A549 (cell line): ENCODE measurements around the gene PAQR7. TPM values are rescaled to one million over a fixed set of nuclear protein-coding genes. Genes with fewer than 3 reads are reported as not detected.

Experiments
- ATAC-seq, 2 experiments: fragments of 200-7000 bp in 1 of 2; fragments of >200 bp in 1 of 2; cut with Nextera tagmentation in 1 of 2; cut with Tn5 transposase in 1 of 2; 3 replicates each; pipeline versions ENCODE4 v1.8.0 to v1.9.1; 2018 to 2020; ENCODE audit warnings: mild to moderate bottlenecking in 1 of 2, moderate library complexity in 1 of 2
- CTCF ChIA-PET: fragments of 300-600 bp; sonication (Branson Sonifier 250); formaldehyde crosslinking; extraction: SDS; loops from one replicate; lab custom pipeline; 2021; ENCODE audit warnings: antibody characterized with exemption, inconsistent platforms; lab: Yijun Ruan, JAX
- POLR2A ChIA-PET: fragments of 350-600 bp; formaldehyde crosslinking; extraction: SDS; loops from one replicate; lab custom pipeline; 2021; ENCODE audit warnings: antibody characterized with exemption, inconsistent platforms; lab: Yijun Ruan, JAX
- DNase-seq, 2 experiments: peaks; one replicate each; pipeline versions ENCODE4 v3.0.0 to v3.0.0-alpha.2; 2011 to 2016; ENCODE audit warnings: low read depth in 1 of 2, low spot score in 1 of 2
- FAIRE-seq: peaks from 2 replicates; lab custom pipeline; 2011; peaks lifted over from hg19 to GRCh38; lab: Jason Lieb, UNC
- H3K27ac ChIP-seq, 2 experiments: fragments of >200 bp; sonication (Bioruptor Twin); formaldehyde crosslinking; 3 replicates each; pipeline ENCODE4 v1.5.1; 2016 to 2017
- H3K4me1 ChIP-seq: fragments of >200 bp; sonication (Bioruptor Twin); formaldehyde crosslinking; 3 replicates; pipeline ENCODE4 v1.6.1; 2016
- H3K4me2 ChIP-seq: fragments of >200 bp; sonication (Bioruptor Twin); formaldehyde crosslinking; 3 replicates; pipeline ENCODE4 v1.6.1; 2016
- H3K4me3 ChIP-seq: fragments of >200 bp; sonication (Bioruptor Twin); formaldehyde crosslinking; 3 replicates; pipeline ENCODE4 v1.5.1; 2016
- H3K9me3 ChIP-seq: fragments of >200 bp; sonication (Bioruptor Twin); formaldehyde crosslinking; 3 replicates; pipeline ENCODE4 v1.6.1; 2016
- BCL3 ChIP-seq: fragments of >200 bp; sonication (Bioruptor Twin); formaldehyde crosslinking; IDR thresholded peaks from 3 replicates; pipeline ENCODE4 v1.6.1; 2016
- CBX2 ChIP-seq: fragments of 200-600 bp; sonication (generic); IDR thresholded peaks from 2 replicates; pipeline ENCODE4 v1.6.1; 2016; ENCODE audit warnings: low read depth, mild to moderate bottlenecking, borderline replicate concordance
- CBX8 ChIP-seq: fragments of 200-600 bp; sonication (generic); IDR thresholded peaks from 2 replicates; pipeline ENCODE4 v1.6.1; 2016
- CHD4 ChIP-seq: fragments of 200-600 bp; sonication (generic); IDR thresholded peaks from 2 replicates; pipeline ENCODE4 v1.6.1; 2016; ENCODE audit warnings: antibody characterized with exemption, mild to moderate bottlenecking, borderline replicate concordance
- CTCF ChIP-seq: fragments of >200 bp; sonication (Bioruptor Twin); formaldehyde crosslinking; IDR thresholded peaks from 3 replicates; pipeline ENCODE4 v1.5.1; 2016
- E2F6 ChIP-seq: IDR thresholded peaks from 2 replicates; pipeline ENCODE4 v1.6.1; 2012; ENCODE audit warnings: low read depth, borderline replicate concordance
- EP300 ChIP-seq, 2 experiments: fragments of >200 bp; sonication (Bioruptor Twin); formaldehyde crosslinking; IDR thresholded peaks; 2 replicates in 1 of 2; 3 replicates in 1 of 2; pipeline ENCODE4 v1.6.1; 2016 to 2017
- FOSL2 ChIP-seq, 2 experiments: fragments of 450-650 bp in 1 of 2; fragments of >200 bp in 1 of 2; sonication (Bioruptor Twin) in 1 of 2; formaldehyde crosslinking; IDR thresholded peaks; 2 replicates each; pipeline versions ENCODE4 v1.5.0 to v1.6.1; 2016 to 2020; ENCODE audit warnings: mild to moderate bottlenecking in 1 of 2, moderate library complexity in 1 of 2
- FOXS1 ChIP-seq: fragments of 250-450 bp; sonication (Bioruptor Pico); IDR thresholded peaks from 2 replicates; pipeline ENCODE4 v1.5.0; 2020; ENCODE audit warnings: mild to moderate bottlenecking, moderate library complexity
- GATA3 ChIP-seq: IDR thresholded peaks from 2 replicates; pipeline ENCODE4 v1.6.1; 2012; ENCODE audit warnings: borderline replicate concordance
- HDAC2 ChIP-seq: fragments of 200-600 bp; sonication (generic); IDR thresholded peaks from 2 replicates; pipeline ENCODE4 v1.6.1; 2016
- HES2 ChIP-seq: fragments of >200 bp; sonication (Bioruptor Twin); formaldehyde crosslinking; IDR thresholded peaks from 2 replicates; pipeline ENCODE4 v1.6.1; 2016
- HMGXB4 ChIP-seq: fragments of 250-450 bp; sonication (Bioruptor Pico); IDR thresholded peaks from 2 replicates; pipeline ENCODE4 v1.5.0; 2021; ENCODE audit warnings: mild to moderate bottlenecking, moderate library complexity, borderline replicate concordance
- MAFK ChIP-seq: fragments of 450-650 bp; IDR thresholded peaks from 2 replicates; pipeline ENCODE4 v1.6.1; 2014; ENCODE audit not compliant: partially characterized antibody
- MAX ChIP-seq: IDR thresholded peaks from 2 replicates; pipeline ENCODE4 v1.6.1; 2012
- MAZ ChIP-seq: fragments of 150-350 bp; IDR thresholded peaks from 2 replicates; pipeline ENCODE4 v1.6.1; 2014; ENCODE audit warnings: antibody characterized with exemption, low read depth, low read length, borderline replicate concordance
- PHF8 ChIP-seq: fragments of 200-600 bp; sonication (generic); IDR thresholded peaks from 2 replicates; pipeline ENCODE4 v1.6.1; 2016; ENCODE audit warnings: low read depth, mild to moderate bottlenecking, antibody characterized with exemption, moderate library complexity, borderline replicate concordance
- POLR2A ChIP-seq: IDR thresholded peaks from 2 replicates; pipeline ENCODE4 v1.6.1; 2012; ENCODE audit warnings: mild to moderate bottlenecking, low read length
- RAD21 ChIP-seq, 2 experiments: fragments of >200 bp in 1 of 2; sonication (Bioruptor Twin) in 1 of 2; formaldehyde crosslinking in 1 of 2; IDR thresholded peaks in 1 of 2; conservative IDR thresholded peaks in 1 of 2; 2 replicates in 1 of 2; 3 replicates in 1 of 2; pipeline ENCODE4 v1.6.1; 2012 to 2018; ENCODE audit warnings: inconsistent platforms in 1 of 2
- RARB ChIP-seq: fragments of 250-450 bp; sonication (Bioruptor Pico); IDR thresholded peaks from 2 replicates; pipeline ENCODE4 v1.8.0; 2021; ENCODE audit warnings: mild to moderate bottlenecking, moderate library complexity
- REST ChIP-seq: fragments of 200-600 bp; sonication (generic); IDR thresholded peaks from 2 replicates; pipeline ENCODE4 v1.6.1; 2016; ENCODE audit warnings: antibody characterized with exemption, mild to moderate bottlenecking, moderate library complexity
- RNF2 ChIP-seq: fragments of 200-600 bp; sonication (generic); IDR thresholded peaks from 2 replicates; pipeline ENCODE4 v1.6.1; 2016; ENCODE audit warnings: low read depth, mild to moderate bottlenecking, antibody characterized with exemption, moderate library complexity, borderline replicate concordance
- TP53 ChIP-seq: fragments of 250-450 bp; sonication (Bioruptor Pico); IDR thresholded peaks from 2 replicates; pipeline ENCODE4 v1.5.0; 2021; ENCODE audit warnings: mild to moderate bottlenecking, moderate library complexity
- ZC3H11A ChIP-seq: fragments of 450-650 bp; IDR thresholded peaks from 2 replicates; pipeline ENCODE4 v1.6.1; 2014; ENCODE audit warnings: antibody characterized with exemption, mild to moderate bottlenecking
- WGBS: methylation state at CpG from one replicate; pipeline ENCODE4 v1.1.6; 2017; ENCODE audit errors: missing lambda C conversion rate; 5-methylcytosine and 5-hydroxymethylcytosine counted together
- polyA plus RNA-seq, 4 experiments: library from polyadenylated mRNA; depleted of rRNA in 3 of 4; stranded (reverse); fragments of >200 nt; fragmentation: RNase III in 1 of 4; extraction: RNeasy Plus Mini Kit Qiagen cat#74134 plus additional on column Dnase treatment in 1 of 4; gene quantifications; 2 replicates in 3 of 4; 3 replicates in 1 of 4; pipeline ENCODE4 v1.2.3, GENCODE V29; 2011 to 2017

The PAQR7 gene
- polyA plus RNA-seq, 2 of the 4 experiments (the other 2 are of a cell fraction), result 2.3 to 6.0 TPM

GRCh38 chr1:25863486-25864262, 11.8 kb downstream of the PAQR7 start (continued):
- TF ChIP-seq TP53 (CRISPR knock-in tag), result no peak
- no peak for TF ChIP-seq CBX2
- TF ChIP-seq EP300 (IDR thresholded peaks at IDR 0.05), result no peak
- no peak for TF ChIP-seq CTCF
- no peak for TF ChIP-seq CHD4

GRCh38 chr1:25862785-25863485, 12.6 kb downstream of the PAQR7 start:
- POLR2A ChIA-PET, result no interaction called here
- no peak for FAIRE-seq
- no peak for DNase-seq
- no peak for TF ChIP-seq GATA3
- TF ChIP-seq HDAC2, result no peak
- no peak for TF ChIP-seq FOSL2 (IDR thresholded peaks at IDR 0.05)
- no peak for TF ChIP-seq FOSL2 (CRISPR knock-in tag; IDR thresholded peaks at IDR 0.05)
- no peak for TF ChIP-seq MAFK
- TF ChIP-seq BCL3, result no peak
- no peak for TF ChIP-seq HMGXB4 (CRISPR knock-in tag)
- no peak for TF ChIP-seq MAX
- no peak for TF ChIP-seq CBX8
- TF ChIP-seq RAD21 (conservative IDR thresholded peaks at IDR 0.05 in 1 of 2, IDR thresholded peaks at IDR 0.05 in 1 of 2), result no peak
- TF ChIP-seq FOXS1 (CRISPR knock-in tag), result no peak
- no peak for TF ChIP-seq E2F6
- no peak for TF ChIP-seq RNF2
- no peak for TF ChIP-seq HES2
- no peak for TF ChIP-seq MAZ
- no peak for TF ChIP-seq RARB (CRISPR knock-in tag)
- TF ChIP-seq POLR2A, result no peak
- TF ChIP-seq REST, result no peak
- no peak for TF ChIP-seq ZC3H11A
- no peak for TF ChIP-seq PHF8
- TF ChIP-seq, all 56 proteins: peak for 0
- CTCF ChIA-PET, result interaction anchor here (0.5 to 1.0 kb wide), 2 partner anchors 27 to 48 kb away, joined by 3 read pairs; no protein-coding TSS in a partner anchor
- no peak overlapping the region for H3K4me2 ChIP-seq
- H3K4me1 ChIP-seq, result peaks cover 39% of the 10 kb centered on the region
- no peak for ATAC-seq
- H3K9me3 ChIP-seq, result no peaks in the 10 kb centered on the region
- 91% methylated on average over 20 of the region's 20 CpGs for WGBS
- no peak overlapping the region for H3K4me3 ChIP-seq
- H3K27ac ChIP-seq, result no peak overlapping the region
